ENCODE measurements around the gene IGSF21. TPM values are rescaled to one million over a fixed set of nuclear protein-coding genes. Genes with fewer than 3 reads are reported as not detected.

Gene IGSF21
- total RNA-seq, 1 donor from 2014 or later = 2.6 TPM

- DNase-seq (ENCODE audit: low spot score) = no peak
Observed at GRCh38 chr1:18323259-18323658, 215.7 kb downstream of the IGSF21 start.

GRCh38 chr1:18324246-18324645, 216.6 kb downstream of the IGSF21 start:
- no peak for DNase-seq (ENCODE audit: low spot score)

GRCh38 chr1:18325136-18325535, 217.5 kb downstream of the IGSF21 start:
- no peak for DNase-seq (ENCODE audit: low spot score)

- DNase-seq (ENCODE audit: low spot score) = no peak
Observed at GRCh38 chr1:18326211-18326897, 218.8 kb downstream of the IGSF21 start.

- DNase-seq (ENCODE audit: low spot score) = no peak
Observed at GRCh38 chr1:18327650-18328049, 220.1 kb downstream of the IGSF21 start.

- no peak for DNase-seq (ENCODE audit: low spot score)
Observed at GRCh38 chr1:18328803-18329202, 221.2 kb downstream of the IGSF21 start.

- no peak for DNase-seq (ENCODE audit: low spot score)
Observed at GRCh38 chr1:18329469-18330253, 222.1 kb downstream of the IGSF21 start.

- no peak for DNase-seq (ENCODE audit: low spot score)
Observed at GRCh38 chr1:18332576-18332975, 225.0 kb downstream of the IGSF21 start.

GRCh38 chr1:18333220-18333619, 225.6 kb downstream of the IGSF21 start:
- no peak for DNase-seq (ENCODE audit: low spot score)

GRCh38 chr1:18336801-18337200, 229.2 kb downstream of the IGSF21 start:
- DNase-seq (ENCODE audit: low spot score) = no peak

GRCh38 chr1:18337757-18338156, 230.2 kb downstream of the IGSF21 start:
- no peak for DNase-seq (ENCODE audit: low spot score)

- no peak for DNase-seq (ENCODE audit: low spot score)
Observed at GRCh38 chr1:18339161-18339560, 231.6 kb downstream of the IGSF21 start.

- no peak for DNase-seq (ENCODE audit: low spot score)
Observed at GRCh38 chr1:18340158-18340764, 232.7 kb downstream of the IGSF21 start.

GRCh38 chr1:18340787-18341186, 233.2 kb downstream of the IGSF21 start:
- no peak for DNase-seq (ENCODE audit: low spot score)

GRCh38 chr1:18341291-18342069, 233.9 kb downstream of the IGSF21 start:
- DNase-seq (ENCODE audit: low spot score) = no peak

- no peak for DNase-seq (ENCODE audit: low spot score)
Observed at GRCh38 chr1:18342744-18343143, 235.1 kb downstream of the IGSF21 start.

- DNase-seq (ENCODE audit: low spot score) = no peak
Observed at GRCh38 chr1:18343581-18343980, 236.0 kb downstream of the IGSF21 start.

GRCh38 chr1:18344755-18345154, 237.2 kb downstream of the IGSF21 start:
- DNase-seq (ENCODE audit: low spot score) = no peak

GRCh38 chr1:18347559-18347958, 240.0 kb downstream of the IGSF21 start:
- no peak for DNase-seq (ENCODE audit: low spot score)

GRCh38 chr1:18348354-18348753, 240.8 kb downstream of the IGSF21 start:
- DNase-seq (ENCODE audit: low spot score) = no peak

- DNase-seq (ENCODE audit: low spot score) = no peak
Observed at GRCh38 chr1:18350747-18351146, 243.1 kb downstream of the IGSF21 start.

GRCh38 chr1:18351735-18352134, 244.1 kb downstream of the IGSF21 start:
- DNase-seq (ENCODE audit: low spot score) = no peak

Measured in mesenteric fat pad (tissue), 1 donor.